Measurements from ENCODE around the gene PHF1.

Gene PHF1

GRCh38 chr6:33431880-33432541 lies 21.2 kb downstream of the PHF1 start:
- DNase-seq (ENCODE audit: low spot score): no peak

DNA sequence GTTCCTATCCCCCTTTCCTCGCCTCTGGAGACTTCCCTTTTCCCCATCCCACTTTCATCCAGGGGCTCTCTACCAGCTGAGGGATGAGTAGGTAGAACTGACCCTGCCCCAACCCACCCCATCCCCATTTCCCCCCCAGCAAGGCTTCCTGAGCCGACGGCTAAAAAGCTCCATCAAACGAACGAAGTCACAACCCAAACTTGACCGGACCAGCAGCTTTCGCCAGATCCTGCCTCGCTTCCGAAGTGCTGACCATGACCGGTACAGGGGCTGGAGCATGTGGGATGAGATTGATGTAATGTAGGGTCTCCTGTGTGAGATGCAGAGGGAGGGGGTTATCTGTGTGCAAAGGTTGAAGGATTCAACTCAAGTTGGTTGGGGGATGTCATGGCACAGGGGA lies 21.7 kb downstream of the PHF1 start:
- DNase-seq (ENCODE audit: low spot score): no peak

DNA sequence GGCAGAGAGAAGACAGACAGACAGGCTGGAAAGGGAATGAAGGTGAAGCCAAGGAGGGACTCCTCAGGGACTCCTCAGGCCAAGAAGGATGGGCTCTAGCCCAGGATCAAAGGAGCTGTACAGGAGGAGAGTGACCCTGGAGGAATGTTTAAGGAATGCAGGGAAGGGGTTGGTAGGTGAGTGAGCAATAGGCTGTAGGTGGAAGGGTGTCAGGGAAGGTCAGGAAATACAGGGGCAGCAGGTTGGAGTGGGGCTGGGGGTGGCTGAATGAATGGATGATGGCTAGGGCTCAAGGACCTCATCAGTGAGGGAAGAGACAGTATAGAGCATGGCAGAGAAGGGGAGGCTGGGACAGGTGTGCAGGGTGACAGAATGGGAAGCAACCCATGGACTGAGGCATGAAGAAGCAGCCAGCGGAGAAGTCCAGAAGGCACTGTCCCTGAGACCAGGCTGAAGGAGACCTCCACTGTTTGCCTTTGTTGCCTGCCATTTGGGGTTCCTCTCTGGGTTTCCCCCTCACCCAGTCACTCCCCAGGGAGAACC lies 22.3 kb downstream of the PHF1 start:
- no peak for DNase-seq (ENCODE audit: low spot score)

DNA sequence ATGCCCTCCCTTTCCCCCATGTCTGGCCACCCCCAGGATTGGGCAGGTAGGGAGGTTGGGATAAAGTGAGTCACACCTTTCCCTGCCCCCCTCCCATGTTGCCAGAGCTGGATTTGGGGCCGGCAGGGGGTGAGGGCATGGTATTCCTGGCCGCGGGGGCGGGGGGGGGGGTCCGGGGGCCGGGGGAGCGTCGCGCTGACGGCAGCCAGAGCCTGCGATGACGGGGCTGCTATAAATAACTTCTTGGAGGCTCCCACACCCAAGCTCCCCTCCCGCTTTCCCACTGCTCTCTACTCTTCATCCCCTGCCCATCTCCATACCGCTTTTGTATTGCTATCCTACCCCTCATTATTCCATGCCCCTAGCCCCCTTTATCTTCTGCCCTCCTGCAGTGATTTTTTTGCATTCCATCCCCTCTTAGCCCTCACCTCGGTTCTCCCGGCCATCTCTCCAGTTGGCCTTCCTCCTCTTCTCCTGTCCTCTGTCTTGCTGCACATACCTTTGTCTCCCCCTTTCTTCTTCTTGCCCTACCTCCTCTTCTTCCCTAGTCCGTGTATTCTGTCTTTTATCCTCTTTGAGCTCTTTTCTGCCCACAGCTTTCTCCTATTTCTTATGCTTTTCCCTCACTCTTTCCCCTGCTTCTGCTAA lies 22.9 kb downstream of the PHF1 start:
- DNase-seq (ENCODE audit: low spot score): no peak

DNA sequence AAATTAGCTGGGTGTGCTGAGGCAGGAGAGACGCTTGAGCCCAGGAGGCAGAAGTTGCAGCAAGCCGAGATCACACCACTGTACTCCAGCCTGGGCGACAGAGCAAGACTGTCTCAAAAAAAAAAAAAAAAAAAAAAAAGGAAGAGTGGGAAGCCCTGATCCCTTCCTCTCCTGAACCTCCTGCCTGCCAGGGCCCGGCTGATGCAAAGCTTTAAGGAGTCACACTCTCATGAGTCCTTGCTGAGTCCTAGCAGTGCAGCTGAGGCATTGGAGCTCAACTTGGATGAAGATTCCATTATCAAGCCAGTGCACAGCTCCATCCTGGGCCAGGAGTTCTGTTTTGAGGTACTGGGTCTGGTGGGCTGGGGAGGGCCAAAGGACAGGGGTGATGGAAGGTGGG lies 24.1 kb downstream of the PHF1 start:
- no peak for DNase-seq (ENCODE audit: low spot score)

DNA sequence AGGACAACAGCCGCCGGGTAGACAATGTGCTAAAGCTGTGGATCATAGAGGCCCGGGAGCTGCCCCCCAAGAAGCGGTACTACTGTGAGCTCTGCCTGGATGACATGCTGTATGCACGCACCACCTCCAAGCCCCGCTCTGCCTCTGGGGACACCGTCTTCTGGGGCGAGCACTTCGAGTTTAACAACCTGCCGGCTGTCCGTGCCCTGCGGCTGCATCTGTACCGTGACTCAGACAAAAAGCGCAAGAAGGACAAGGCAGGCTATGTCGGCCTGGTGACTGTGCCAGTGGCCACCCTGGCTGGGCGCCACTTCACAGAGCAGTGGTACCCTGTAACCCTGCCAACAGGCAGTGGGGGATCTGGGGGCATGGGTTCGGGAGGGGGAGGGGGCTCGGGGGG lies 26.9 kb downstream of the PHF1 start:
- no peak for DNase-seq (ENCODE audit: low spot score)

DNA sequence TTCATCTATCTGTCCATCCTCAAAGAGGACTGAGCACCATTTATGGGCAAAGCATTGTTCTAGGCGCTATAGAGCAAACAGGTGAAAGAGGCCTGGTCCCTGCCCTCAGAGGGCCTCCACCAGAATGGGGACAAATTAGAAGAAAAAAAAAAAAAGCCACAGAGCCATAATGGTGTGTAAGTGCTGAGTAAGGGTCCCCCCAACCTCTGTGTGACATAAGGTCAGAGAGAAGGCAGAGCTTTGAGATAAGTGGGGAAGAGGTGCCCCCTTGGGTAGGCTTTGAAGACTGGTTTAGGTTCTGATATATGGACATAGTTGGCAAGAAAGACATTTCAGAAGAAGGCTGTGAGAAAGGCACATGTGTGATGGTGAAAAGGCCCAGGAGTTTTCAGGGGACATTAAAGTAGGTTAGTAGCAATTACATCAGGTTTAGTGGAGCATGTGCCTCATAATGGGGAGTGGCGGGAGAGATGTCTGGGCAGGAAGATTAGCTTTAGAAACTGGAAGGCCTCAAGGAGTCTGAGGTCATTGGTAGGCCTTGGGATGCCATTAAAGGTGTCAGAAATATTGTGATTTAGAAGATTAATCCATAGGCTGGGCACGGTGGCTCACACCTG lies 28.3 kb downstream of the PHF1 start:
- DNase-seq (ENCODE audit: low spot score): no peak

DNA sequence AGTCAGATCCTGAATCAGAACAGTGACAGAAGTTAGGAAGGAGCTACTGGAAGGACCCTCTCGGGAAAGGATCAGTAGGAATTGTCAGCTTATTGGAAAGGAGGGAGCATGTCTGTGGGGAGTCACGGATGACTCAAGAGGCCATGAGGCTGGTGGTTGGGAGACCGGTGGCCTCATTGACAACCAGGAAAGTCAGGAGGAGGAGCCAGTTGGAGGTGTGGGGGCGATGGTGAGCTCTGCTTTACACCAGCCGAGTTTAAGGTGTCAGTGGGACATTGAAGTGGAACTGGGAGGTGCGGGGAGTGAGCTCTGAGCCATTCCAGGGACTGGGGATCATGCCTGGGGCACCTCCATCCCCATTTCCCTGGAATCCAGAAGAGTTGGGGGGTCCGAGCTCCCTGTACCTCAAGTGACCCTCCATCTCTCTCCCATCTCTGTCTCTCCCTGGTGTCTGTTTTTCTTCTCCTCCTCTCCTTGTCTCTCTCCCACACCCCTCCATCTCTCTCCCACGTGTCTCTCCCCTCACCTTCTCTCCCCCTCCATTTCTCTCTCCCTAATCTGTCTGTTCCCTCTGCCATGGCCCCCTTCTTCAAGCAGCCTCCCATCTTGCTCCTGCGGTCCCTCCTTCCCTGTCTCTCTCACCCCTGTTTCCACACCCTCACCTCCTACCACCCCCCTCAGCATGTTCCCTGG lies 29.3 kb downstream of the PHF1 start:
- no peak for DNase-seq (ENCODE audit: low spot score)

DNA sequence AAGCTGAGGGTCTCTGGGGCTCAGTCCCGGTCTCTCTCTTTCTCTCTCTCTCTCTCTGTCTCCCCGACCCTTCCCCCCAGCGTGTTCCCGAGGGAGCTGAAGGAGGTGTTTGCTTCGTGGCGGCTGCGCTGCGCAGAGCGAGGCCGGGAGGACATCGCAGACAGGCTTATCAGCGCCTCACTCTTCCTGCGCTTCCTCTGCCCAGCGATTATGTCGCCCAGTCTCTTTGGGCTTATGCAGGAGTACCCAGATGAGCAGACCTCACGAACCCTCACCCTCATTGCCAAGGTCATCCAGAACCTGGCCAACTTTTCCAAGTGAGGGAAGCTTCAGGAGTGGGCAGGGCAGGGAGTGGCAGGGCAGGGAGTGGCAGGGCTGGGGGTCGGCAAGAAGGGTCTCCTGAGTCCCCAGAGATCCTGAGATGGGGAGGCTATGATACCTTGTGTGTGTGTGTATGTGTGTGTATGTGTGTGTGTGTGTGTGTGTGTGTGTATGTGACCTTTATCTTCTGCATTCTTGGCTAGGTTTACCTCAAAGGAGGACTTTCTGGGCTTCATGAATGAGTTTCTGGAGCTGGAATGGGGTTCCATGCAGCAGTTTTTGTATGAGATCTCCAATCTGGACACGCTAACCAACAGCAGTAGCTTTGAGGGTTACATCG lies 30.0 kb downstream of the PHF1 start:
- DNase-seq (ENCODE audit: low spot score): no peak

- DNase-seq (ENCODE audit: low spot score): no peak
Measured at GRCh38 chr6:33441457-33441856, 30.6 kb downstream of the PHF1 start.

DNA sequence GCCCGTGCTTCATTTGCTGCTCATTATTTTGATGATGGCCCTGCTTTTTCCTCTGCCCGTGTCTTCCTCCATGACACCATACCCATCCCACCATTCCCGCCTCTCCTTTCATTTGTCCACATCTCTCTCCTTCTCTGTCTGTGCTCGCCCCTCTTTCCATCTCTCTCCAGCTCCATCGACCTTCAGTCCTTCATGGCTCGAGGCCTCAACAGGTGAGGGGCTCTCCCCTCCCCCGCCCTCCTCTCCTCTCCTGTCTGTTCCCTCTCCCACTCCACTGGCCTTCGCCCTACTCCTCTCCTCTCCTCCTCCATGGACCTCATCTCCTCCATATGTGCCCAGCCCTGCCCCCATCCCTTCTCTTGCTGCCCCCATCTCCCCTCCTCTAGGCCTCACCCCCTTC lies 31.5 kb downstream of the PHF1 start:
- DNase-seq (ENCODE audit: low spot score): no peak

- no peak for DNase-seq (ENCODE audit: low spot score)
Measured at GRCh38 chr6:33443025-33443424, 32.2 kb downstream of the PHF1 start.

DNA sequence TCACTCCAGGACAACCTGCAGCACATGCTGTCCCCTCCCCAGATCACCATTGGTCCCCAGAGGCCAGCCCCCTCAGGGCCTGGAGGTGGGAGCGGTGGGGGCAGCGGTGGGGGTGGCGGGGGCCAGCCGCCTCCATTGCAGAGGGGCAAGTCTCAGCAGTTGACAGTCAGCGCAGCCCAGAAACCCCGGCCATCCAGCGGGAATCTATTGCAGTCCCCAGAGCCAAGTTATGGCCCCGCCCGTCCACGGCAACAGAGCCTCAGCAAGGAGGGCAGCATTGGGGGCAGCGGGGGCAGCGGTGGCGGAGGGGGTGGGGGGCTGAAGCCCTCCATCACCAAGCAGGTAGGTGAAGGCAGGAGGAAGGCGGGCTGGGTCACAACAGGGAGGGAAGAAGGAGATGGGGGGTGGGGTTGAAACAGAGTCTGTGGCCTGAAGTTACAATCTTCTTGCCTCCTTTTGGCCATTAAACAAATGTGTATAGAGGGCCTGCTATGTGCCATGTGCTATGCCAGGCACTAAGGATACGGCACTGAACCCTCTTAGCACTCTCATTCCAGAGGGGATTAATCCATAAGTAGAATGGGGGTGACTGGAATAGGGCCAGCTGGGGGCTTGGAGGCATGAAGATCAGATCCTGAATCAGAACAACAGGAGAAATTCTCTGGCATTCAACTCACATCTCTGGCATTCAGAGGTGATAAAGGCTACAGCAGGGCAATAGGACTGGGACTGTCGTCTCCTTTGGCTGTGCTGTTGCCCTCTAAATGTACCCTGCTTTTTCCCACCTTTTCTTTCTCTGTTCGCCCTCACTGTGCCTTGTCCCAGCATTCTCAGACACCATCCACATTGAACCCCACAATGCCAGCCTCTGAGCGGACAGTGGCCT lies 33.0 kb downstream of the PHF1 start:
- no peak for DNase-seq (ENCODE audit: low spot score)

- no peak for DNase-seq (ENCODE audit: low spot score)
Measured at GRCh38 chr6:33445119-33445603, 34.3 kb downstream of the PHF1 start.

GRCh38 chr6:33446356-33446755 lies 35.5 kb downstream of the PHF1 start:
- DNase-seq (ENCODE audit: low spot score): no peak

DNA sequence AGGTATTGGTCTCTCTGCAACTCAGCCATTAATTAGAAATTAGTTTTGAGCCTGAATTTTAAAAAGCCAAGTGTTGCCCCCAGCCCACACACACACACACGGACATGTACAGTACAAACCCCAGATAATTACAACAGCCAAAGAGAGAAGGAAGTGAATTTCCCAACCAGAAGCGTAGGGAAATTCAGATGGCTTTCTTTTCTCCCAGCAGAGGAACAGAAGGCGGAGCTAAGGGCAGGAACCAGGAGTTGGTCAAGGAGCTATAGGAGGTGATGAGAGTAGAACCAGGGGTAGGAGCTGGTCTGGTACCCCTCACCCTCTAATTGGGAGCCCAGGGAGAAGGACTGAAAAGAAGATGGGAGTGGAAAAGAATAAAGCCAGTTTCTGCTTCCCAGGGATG lies 39.6 kb downstream of the PHF1 start:
- DNase-seq (ENCODE audit: low spot score): no peak

DNA sequence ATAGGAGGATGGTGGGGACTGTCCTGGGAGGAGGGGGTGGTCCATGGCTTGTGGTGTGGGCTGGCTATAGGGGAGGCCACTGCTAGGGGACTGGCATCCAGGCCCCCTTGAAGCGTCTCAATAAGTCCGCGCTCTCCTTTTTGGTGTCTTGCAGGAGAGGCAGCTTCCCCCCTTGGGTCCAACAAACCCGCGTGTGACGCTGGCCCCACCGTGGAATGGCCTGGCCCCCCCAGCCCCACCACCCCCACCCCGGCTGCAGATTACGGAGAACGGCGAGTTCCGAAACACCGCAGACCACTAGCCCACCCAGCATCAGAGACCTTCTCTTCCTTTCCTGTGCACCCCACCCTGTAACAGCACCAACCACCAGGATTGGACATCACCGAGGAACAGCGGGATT lies 40.8 kb downstream of the PHF1 start:
- no peak for DNase-seq (ENCODE audit: low spot score)

GRCh38 chr6:33452496-33452895 lies 41.7 kb downstream of the PHF1 start:
- DNase-seq (ENCODE audit: low spot score): no peak

DNA sequence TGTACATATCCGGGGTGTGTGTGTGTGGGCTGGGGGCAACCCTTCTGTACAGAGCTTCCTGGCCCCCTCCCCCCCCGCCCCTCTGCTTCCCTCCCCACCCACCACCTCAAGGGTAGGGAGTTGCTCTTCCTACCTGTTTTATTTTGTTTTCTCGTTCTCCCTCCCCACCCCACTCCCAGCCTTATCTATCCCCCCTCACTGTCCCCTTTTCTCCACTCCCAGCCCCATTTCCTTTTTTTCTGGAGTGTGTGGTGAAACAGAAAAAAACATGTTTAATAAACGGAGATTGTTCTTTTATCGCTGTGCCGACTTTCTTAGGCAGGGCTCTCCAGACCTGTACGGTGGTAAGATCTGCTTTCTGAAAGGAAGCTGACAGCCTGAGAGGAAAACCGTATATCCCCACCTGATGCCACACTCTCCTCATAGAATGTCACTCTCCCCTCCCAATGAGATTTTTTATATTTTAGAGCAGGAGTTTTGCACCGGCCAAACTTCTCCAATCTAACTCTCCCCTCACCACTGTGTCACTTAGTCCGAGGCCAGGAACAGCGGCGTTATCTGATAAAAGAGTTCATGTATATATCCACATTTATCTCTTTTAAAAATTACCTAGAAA lies 42.7 kb downstream of the PHF1 start:
- no peak for DNase-seq (ENCODE audit: low spot score)
